DOHH2 (cell line): ENCODE data around the gene CPSF4L.

Experiments
- H3F3A ChIP-seq: fragments of 200-600 bp; sonication (generic), shearing (Covaris generic); 2 replicates; pipeline ENCODE4 v1.6.0; 2016; ENCODE audit warnings: antibody characterized with exemption, mild to moderate bottlenecking; ENCODE audit not compliant: control insufficient read depth, insufficient read depth
- H3K27ac ChIP-seq: fragments of 200-600 bp; sonication (generic); 2 replicates; pipeline ENCODE4 v1.5.1; 2014; ENCODE audit warnings: low read depth, mild to moderate bottlenecking, low read length, moderate library complexity
- H3K27me3 ChIP-seq: fragments of 200-600 bp; sonication (generic); 2 replicates; pipeline ENCODE4 v1.6.1; 2014; ENCODE audit warnings: mild to moderate bottlenecking, low read length, mixed read lengths; ENCODE audit not compliant: control insufficient read depth
- H3K36me3 ChIP-seq: fragments of 200-600 bp; sonication (generic); 2 replicates; pipeline ENCODE4 v1.6.1; 2014; ENCODE audit warnings: mild to moderate bottlenecking, low read length, moderate library complexity, mixed read lengths; ENCODE audit not compliant: control insufficient read depth
- H3K4me1 ChIP-seq: fragments of 200-600 bp; sonication (generic); 2 replicates; pipeline ENCODE4 v1.6.1; 2014; ENCODE audit warnings: mild to moderate bottlenecking, low read length, mixed read lengths; ENCODE audit not compliant: control insufficient read depth
- H3K4me2 ChIP-seq: fragments of 200-600 bp; sonication (generic); 2 replicates; pipeline ENCODE4 v1.6.0; 2014; ENCODE audit warnings: mild to moderate bottlenecking, low read length, moderate library complexity
- H3K4me3 ChIP-seq: fragments of 200-600 bp; sonication (generic); 2 replicates; pipeline ENCODE4 v1.5.1; 2014; ENCODE audit warnings: mild to moderate bottlenecking, low read length, mixed read lengths
- H3K79me2 ChIP-seq: fragments of 200-600 bp; sonication (generic); 2 replicates; pipeline ENCODE4 v1.6.1; 2014; ENCODE audit warnings: mild to moderate bottlenecking, low read length, mixed read lengths; ENCODE audit not compliant: control insufficient read depth
- H3K9me2 ChIP-seq: fragments of 200-600 bp; sonication (generic); replicated peaks from 2 replicates; pipeline ENCODE4 v1.6.1; 2014; ENCODE audit warnings: mild to moderate bottlenecking, low read length, mixed read lengths; ENCODE audit not compliant: control insufficient read depth
- H3K9me3 ChIP-seq: fragments of 200-600 bp; sonication (generic); 2 replicates; pipeline ENCODE4 v1.6.1; 2014; ENCODE audit warnings: antibody characterized with exemption, low read length, mixed read lengths; ENCODE audit not compliant: control insufficient read depth, insufficient read depth
- H4K20me1 ChIP-seq: fragments of 200-600 bp; sonication (generic); 2 replicates; pipeline ENCODE4 v1.6.0; 2014; ENCODE audit warnings: low read depth, mild to moderate bottlenecking, antibody characterized with exemption, low read length, moderate library complexity; ENCODE audit not compliant: control insufficient read depth, insufficient read depth
- CTCF ChIP-seq: fragments of 200-600 bp; sonication (generic); IDR thresholded peaks from one replicate; pipeline ENCODE4 v1.5.1; 2014; ENCODE audit warnings: antibody characterized with exemption, mild to moderate bottlenecking, low read depth, low read length; ENCODE audit not compliant: poor library complexity, severe bottlenecking
- EZH2phosphoT487 ChIP-seq: fragments of 200-600 bp; sonication (generic); IDR thresholded peaks from 2 replicates; pipeline ENCODE4 v1.6.1; 2017; ENCODE audit warnings: borderline replicate concordance, mild to moderate bottlenecking, antibody characterized with exemption, low read length, moderate library complexity, mixed read lengths

Gene CPSF4L

GRCh38 chr17:73285603-73285908, 23.9 kb upstream of the CPSF4L start:
- no peaks in the 10 kb centered on the region for H3K4me1 ChIP-seq
- no peaks in the 10 kb centered on the region for H3K9me2 ChIP-seq
- H3K27me3 ChIP-seq: no peaks in the 10 kb centered on the region
- H3F3A ChIP-seq: no peaks in the 10 kb centered on the region
- H3K4me2 ChIP-seq: no peak overlapping the region
- no peaks in the 10 kb centered on the region for H3K9me3 ChIP-seq
- H3K36me3 ChIP-seq: no peaks in the 10 kb centered on the region
- H3K4me3 ChIP-seq: no peak overlapping the region
- H3K79me2 ChIP-seq: no peaks in the 10 kb centered on the region
- H3K27ac ChIP-seq: no peak overlapping the region
- no peaks in the 10 kb centered on the region for H4K20me1 ChIP-seq
- TF ChIP-seq EZH2phosphoT487 (no peak), CTCF (no peak)

- Histone ChIP-seq H3K36me3 (no peaks in the 10 kb centered on the region), H3F3A (no peaks in the 10 kb centered on the region), H3K9me3 (no peaks in the 10 kb centered on the region), H3K4me1 (no peaks in the 10 kb centered on the region), H3K27me3 (no peaks in the 10 kb centered on the region), H3K79me2 (no peaks in the 10 kb centered on the region), H3K4me3 (no peak overlapping the region), H4K20me1 (no peaks in the 10 kb centered on the region), H3K27ac (no peak overlapping the region), H3K9me2 (no peaks in the 10 kb centered on the region), H3K4me2 (no peak overlapping the region)
- no peak for TF ChIP-seq CTCF
- no peak for TF ChIP-seq EZH2phosphoT487
Measured at GRCh38 chr17:73284906-73285602, 23.4 kb upstream of the CPSF4L start.

GRCh38 chr17:73284354-73284753, 22.7 kb upstream of the CPSF4L start:
- Histone ChIP-seq H3K27ac (no peak overlapping the region), H3K4me1 (no peaks in the 10 kb centered on the region)

More at GRCh38 chr17:73284354-73284753, 22.7 kb upstream of the CPSF4L start:
- no peaks in the 10 kb centered on the region for H3K9me2 ChIP-seq
- H3K36me3 ChIP-seq: no peaks in the 10 kb centered on the region
- no peaks in the 10 kb centered on the region for H3K27me3 ChIP-seq
- H3K9me3 ChIP-seq: no peaks in the 10 kb centered on the region
- no peaks in the 10 kb centered on the region for H3F3A ChIP-seq
- H3K4me3 ChIP-seq: no peak overlapping the region
- H3K4me2 ChIP-seq: no peak overlapping the region
- H4K20me1 ChIP-seq: no peaks in the 10 kb centered on the region
- no peaks in the 10 kb centered on the region for H3K79me2 ChIP-seq
- TF ChIP-seq EZH2phosphoT487 (no peak), CTCF (no peak)
